HEK293 (cell line): ENCODE results near the gene PTPDC1.

Source experiments
- CTCF ChIP-seq: fragments of 450-650 bp; formaldehyde crosslinking; IDR thresholded peaks from 2 replicates; pipeline ENCODE4 v1.5.1; 2016; ENCODE audit warnings: missing biosample characterization, missing genetic modification characterization
- ZBTB49 ChIP-seq: fragments of 450-650 bp; formaldehyde crosslinking; IDR thresholded peaks from 2 replicates; pipeline ENCODE4 v1.5.1; 2016; ENCODE audit warnings: missing biosample characterization, missing genetic modification characterization, low read depth
- ZNF24 ChIP-seq: fragments of 450-650 bp; formaldehyde crosslinking; IDR thresholded peaks from 2 replicates; pipeline ENCODE4 v1.5.1; 2016; ENCODE audit warnings: missing biosample characterization, missing genetic modification characterization
- ZNF530 ChIP-seq: fragments of 450-650 bp; formaldehyde crosslinking; IDR thresholded peaks from 2 replicates; pipeline ENCODE4 v1.5.1; 2016; ENCODE audit warnings: low read depth, missing biosample characterization, missing genetic modification characterization
- ZNF777 ChIP-seq: fragments of 450-650 bp; formaldehyde crosslinking; IDR thresholded peaks from 2 replicates; pipeline ENCODE4 v1.5.1; 2017; ENCODE audit warnings: missing biosample characterization, missing genetic modification characterization, borderline replicate concordance

GRCh38 chr9:94057918-94058317, 26.3 kb upstream of the PTPDC1 start:
- no peak for TF ChIP-seq CTCF (tag by site-specific recombination)
- TF ChIP-seq ZNF24: no peak
- no peak for TF ChIP-seq ZBTB49 (tag by site-specific recombination)
- no peak for TF ChIP-seq ZNF777
- TF ChIP-seq ZNF530 (tag by site-specific recombination): no peak
